ENCODE results near the gene CRNKL1.
"Not testable (repeated sequence)": the region's sequence is repeated elsewhere in the genome, so short reads cannot be mapped to it uniquely, and the experiment has no call there.

Gene CRNKL1

DNA sequence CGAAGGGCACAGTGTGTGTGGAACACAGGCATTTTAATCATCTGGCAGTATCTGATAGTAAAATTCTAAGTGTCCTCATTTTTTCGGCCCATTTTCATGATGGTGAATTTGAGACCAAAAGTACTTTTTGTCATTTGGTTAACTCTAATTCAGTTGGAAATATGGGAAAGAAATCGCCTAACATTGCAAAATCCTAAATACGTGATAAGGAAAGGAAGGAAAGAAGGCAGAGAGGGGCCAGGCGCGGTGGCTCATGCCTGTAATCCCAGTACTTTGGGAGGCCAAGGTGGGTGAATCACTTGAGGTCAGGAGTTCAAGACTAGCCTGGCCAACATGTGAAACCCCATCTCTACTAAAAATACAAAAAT is 48.3 kb downstream of the CRNKL1 start:
- not testable (repeated sequence) for DNase-seq

DNA sequence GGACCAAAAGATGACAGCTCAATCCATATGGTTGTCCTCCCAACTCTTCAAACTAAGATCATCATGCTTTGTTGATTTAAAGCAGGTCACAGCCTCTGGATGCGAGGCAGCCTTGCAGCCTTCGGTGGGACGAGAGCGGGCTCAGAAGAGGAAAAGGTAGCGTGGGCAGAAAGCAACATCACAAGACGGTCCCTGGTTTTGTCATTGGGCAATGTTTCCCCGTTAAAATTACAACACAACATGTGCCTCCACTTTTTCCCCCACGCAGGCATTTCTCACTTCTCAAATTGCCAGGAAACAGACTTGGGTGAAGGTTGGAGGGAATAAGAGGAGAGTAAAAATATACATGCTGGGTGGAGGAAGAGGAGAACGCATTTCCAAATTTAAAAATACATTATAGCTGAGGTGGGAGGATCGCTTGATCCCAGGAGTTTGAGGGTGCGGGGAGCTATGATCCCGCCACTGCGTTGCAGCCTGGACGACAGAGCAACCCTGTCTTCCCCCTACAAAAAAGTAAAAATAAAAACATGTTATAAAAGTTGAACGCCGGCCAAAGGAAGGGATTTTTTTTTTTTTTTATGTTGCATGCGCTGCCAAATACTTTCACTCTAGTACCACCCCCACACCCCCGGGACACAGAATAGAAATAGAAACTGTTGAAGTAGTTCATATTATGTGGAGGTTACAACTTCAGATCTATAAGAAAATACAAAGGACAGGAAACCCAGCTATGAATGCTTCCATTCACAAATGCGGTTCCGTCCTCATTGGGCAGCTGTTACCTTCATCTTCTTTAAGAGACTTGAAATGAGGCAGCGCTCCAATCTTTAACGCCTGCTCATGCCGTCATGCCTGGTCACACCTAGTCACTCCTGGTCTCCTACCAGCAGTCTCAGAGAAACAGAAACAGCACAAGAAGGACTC is 49.0 kb downstream of the CRNKL1 start:
- no peak for DNase-seq

DNA sequence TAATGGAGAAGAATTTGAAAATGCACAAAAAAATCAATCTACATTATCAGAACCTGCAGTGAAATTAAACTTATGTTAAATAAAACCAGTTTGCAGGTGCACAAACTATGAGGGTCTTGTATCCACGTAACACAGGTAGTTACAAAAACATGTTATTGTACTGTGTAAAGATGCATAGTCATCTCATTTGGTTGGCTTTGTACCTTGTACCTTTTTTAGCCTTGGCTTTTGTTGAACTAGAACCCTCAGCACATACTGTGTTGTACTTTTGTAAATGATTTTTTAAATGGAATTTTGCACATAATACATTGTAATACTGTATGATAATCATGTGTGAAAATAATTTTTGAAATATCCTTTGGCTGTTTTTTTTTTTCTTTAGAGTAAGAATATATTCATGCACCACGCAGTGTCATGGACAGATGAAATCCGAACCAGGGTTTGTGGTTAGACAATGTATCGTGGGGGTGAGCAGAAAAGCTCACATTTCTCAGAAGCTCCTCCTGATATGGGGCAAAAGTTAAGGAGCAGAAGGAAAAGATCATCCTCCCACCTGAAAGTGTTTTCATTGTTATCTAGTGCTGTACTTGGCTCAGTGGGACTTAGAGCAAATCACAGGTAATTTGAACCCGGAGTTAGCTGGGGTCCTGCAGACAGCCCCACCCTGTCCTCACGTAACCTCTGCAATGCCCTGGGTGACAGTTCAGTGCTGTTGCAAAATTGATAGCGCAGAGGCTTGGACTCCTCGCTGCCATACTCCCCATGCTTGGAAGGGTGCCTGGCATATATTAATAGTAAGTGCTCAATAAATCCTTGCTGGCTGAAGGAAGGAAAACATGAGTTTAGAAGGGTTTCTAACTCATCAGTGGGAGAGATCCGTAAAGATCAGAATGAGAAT is 49.9 kb downstream of the CRNKL1 start:
- no peak for DNase-seq

DNA sequence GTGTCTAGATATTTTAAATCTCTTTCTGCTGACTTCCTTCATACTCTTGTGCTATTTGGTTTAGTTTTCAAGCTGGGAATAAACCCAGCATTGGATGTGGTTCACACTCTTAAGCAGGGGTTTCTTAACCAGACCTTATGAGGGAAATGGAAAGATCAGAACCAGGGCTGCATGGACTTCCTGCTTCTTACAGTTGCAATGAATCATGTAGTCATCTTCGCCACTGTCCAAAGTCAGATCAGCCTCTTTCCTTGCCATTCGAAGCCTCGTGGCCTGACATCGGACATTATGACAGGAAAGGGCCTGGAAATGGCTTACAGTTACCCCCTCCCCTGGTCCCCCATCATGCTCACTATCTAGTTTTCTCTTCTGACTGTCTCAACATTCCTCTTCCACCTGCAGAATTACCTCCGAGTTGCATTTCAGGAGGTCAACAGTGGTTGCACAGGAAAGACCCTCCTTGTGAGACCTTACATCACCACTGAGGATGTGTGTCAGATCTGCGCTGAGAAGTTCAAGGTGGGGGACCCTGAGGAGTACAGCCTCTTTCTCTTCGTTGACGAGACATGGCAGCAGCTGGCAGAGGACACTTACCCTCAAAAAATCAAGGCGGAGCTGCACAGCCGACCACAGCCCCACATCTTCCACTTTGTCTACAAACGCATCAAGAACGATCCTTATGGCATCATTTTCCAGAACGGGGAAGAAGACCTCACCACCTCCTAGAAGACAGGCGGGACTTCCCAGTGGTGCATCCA is 51.9 kb downstream of the CRNKL1 start:
- no peak for DNase-seq

DNA sequence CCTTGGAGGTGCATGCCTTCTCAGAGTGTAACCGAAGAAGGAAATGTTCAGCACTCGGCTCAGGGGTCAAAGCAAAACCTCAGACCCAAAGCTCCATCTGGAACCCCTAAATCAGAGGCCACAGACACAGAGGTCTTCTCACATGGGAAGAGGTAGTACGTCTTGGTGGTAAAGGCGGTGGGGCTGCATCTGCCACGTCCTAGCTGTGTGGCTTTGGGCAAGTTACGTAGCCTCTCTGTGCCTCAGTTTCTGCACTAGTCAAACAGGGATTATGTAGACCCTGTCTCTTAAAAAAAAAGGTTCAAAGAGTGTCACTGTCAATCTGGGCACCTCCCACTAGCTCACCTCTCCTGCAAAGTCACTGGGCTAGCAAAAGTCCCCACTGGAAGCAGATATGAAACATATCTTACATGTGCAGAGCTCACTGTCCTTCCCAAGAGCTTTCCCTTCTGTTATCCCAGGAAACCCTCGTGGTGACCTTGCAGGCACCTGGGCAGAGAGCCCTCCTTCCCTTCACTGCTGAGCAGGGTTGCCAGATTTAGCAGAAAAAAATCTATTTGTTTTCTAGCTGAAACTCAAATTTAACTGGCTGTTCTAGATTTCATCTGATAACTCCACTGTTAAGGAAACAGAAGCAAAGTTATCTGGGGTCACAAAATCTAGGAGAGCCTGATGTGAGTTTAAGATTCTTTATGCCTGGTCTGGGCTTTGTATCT is 53.1 kb downstream of the CRNKL1 start:
- no peak for DNase-seq

DNA sequence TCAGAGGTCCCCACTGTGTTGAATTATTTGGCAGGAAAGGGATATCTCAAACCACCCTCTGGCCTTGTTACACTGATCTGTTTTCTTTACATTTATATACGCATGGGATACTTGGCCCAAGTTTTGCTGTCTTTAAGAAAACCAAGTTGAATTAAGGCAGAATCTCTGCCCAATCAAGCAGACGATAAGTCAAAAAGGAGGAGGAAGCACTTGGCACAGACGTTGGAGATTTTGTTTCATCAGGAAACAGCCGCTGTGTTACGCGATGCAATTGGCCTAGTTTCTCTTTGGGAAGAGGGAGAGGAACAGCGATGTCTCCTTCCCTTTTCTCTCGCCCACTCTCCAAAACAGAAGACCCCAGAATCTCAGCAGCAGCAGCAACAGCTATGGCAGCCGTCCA is 55.3 kb downstream of the CRNKL1 start:
- DNase-seq, result no peak

DNA sequence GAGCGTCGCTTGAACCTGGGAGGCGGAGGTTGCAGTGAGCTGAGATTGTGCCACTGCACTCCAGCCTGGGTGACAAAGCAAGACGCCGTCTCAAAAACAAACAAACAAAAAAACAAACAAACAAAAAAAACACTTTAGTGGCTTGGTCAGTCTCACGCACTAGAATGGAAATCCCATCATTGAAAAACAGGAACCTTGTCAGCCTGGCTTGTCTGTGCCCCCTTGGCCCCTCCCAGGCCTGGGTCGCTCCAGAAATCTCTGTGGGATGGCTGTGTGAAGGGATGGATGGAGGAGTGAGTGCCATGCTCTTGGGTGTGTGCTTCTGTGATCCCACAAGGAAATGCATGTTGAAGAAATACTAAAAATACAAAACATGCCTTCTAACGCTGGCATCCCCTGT is 56.0 kb downstream of the CRNKL1 start:
- DNase-seq, result no peak

DNA sequence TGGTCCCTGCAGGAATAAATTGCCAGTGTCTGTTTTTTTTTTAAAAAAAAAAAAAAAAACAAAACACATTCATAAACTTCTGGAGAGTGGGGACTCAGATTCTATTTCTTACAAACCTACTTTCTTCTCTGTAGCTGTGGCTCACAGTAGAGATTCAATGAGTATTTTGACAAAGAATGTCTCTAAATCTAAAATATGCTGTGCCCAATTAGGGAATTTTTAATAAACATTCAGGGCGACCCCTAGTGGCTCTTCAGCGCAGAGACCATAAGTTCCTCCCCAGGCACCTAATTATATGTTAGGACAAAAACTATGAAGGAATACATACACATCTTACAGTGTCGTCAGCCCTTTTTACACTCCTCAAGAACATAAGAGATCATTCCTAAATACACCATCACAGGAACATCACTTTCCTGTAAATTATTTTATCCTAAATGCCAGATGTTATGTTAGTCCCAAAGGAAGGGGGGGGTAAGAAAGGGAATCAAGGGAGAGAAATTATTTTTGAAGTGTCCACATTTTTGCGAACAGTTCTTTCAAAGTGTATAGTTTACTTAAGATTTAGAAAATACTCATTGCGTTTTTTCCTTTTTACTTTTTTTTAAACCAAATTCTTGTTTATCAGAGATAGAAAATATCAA is 56.9 kb downstream of the CRNKL1 start:
- peak; percentile 75 for DNase-seq

DNA sequence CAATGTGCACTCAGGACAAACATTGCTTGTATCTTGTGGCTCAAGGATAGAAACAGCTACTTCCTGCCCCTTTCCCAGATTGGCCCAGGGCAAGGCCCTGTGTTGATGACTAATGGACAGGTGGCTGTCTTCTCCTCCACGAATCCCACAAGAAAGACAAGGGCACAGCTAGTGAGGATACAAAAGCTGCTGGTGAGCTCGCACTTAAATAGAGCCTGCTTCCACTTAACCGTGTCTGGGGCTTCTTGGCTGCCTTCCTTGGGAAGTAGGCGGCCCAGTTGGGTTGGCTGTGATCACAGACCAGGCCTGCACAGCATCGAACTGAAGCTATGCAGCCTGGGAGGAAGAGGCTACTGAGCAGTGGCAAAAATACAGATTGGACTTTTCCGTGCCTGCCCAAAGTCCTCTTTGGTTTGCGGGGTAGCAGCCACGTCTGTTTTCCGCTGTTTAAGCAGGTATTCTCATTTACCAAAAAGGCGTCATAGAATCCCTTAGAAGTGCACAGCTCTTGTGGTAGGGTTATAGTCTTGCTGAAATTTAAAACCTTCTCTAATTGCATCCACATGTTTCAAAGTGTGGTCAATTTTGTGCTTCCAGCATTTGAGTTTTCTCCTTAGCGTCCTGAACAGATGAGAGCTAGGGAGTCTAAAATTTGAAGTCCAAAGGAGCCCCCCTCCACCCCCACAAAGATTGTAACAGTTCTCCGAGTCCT is 58.2 kb downstream of the CRNKL1 start:
- peak; percentile 84 for DNase-seq

DNA sequence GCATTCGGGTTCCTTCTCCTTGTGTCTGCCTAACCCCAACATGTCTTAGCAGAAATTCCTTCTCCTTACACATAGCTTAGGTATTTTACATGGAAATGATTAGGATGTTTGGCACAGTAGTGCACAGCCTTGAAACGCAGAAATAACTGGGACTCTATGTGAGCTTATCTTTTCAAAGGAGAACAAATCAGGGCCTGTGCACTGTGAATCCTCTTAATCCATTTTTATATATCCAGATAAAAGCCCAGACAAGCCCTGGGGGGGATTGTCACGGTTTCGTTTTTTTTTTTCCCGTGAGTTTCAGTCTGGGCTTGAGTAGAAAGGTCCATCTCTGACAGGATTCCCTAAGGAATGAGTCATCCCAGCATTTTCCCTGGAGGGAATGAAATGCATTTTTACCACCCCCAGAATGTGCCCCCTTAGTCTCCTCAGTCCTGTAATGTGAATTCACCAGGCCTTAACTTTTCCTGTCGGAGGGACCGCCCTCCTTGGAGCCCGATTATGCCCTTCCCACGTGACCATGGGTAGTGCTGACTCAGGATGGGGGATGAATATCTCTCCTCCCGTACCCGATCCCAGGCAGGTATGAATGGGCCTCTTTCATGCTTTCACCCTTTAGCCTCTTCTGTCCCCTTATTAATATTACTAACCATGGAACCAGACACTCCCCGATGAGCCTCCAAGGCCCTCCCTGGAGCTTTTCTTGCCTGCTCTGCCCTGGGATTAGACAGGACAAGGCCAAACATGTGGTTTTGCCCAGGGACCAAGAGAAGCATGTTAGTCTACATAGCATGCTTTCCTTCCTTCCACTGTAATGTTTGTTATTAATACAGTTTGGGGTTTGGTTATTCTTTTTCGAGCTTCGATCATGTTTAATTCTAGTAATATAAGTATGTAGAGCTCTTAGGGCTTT is 59.0 kb downstream of the CRNKL1 start:
- DNase-seq, result peak; percentile 88

DNA sequence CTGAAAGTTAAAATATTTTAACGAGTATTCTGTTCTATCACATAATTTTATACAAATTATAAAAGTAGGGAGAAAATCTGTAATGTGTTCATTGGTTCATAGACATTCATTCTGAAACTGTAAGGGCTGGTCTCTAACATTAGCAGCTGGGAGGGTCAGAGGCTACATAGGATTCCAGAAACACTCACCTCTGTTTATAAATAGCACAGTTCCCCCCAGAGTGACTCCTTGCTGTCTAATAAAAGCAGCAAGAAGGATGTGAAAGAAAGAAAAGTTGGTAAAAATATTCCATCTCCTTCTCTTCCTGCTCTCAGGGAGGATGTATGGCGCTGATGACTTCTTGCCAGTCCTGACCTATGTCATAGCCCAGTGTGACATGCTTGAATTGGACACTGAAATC is 60.4 kb downstream of the CRNKL1 start:
- peak; percentile 55 for DNase-seq

DNA sequence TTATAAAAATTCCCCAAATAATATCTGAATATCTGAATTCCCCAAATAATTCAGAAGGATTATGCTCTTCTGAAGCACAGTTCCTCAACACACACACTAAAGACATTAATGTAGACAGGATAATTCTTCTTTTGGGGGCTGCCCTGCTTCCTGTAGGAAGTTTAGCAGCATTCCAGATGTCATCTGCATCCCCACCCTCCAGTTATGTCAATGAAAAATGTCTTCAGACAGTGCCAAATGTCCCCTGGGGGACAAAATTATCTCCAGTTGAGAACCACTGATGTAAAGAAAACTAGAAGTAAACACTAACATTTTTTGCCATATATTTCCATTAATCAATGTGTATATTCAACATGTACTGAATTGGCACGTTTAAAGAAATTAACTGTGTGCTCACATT is 61.0 kb downstream of the CRNKL1 start:
- DNase-seq, result no peak

DNA sequence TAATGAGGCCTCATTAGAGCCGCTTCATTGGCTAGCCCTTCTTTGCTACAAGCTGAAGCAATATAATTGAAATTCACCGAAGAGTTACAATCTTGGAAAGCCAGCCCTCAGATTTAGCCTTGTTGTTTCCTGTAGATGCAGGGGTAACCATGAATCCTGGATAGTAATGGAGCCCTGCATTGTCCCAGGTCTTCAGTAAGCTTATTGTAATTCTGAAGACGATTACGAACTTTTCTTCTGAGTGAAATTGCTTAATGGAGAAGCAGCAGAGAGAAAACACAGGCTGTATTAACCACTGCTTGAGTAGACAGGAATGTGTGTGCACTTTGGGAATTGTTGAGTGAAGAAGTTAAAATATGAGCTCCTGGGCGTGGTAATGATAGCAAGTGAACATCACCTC is 61.4 kb downstream of the CRNKL1 start:
- no peak for DNase-seq

DNA sequence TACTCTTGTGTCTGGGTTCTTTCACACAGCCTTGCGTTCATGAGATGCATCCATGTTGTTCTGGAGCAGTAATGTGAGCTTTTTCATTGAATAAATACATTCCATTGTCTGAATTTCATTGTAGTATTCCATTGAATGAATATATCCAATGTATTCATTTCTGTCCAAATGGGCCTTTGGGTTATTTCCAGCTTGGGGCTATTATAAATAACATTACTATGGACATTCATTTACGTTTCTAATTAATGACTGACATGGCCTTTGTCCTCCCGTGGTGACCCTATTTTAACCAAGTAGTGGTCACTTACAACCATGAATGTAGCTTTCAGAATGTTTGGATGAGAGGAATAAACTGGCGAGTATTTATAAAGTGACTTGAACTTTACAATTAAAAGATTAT is 65.2 kb downstream of the CRNKL1 start:
- no peak for DNase-seq

DNA sequence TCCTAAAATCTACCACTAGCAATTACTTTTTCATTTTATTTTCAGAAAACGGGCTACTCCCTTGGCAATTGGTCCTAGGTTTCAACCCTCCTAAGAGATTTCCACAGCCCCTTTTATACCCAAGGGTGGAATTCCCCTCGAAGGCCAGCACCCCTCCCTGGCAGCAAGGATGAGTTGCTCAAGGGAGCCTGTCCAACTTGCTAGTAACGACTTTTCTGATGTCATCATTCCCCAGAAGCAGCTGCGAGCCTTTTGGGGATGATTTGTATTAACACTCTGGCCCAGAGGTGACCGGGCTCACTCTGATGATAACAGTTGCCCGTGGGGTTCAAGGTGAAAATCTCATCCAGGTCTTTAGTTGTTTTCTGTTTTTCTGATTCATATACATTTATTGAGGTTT is 65.8 kb downstream of the CRNKL1 start:
- DNase-seq, result peak; percentile 77
